Glutamatergic neuron (in vitro differentiated cells): ENCODE data around the gene MGMT. TPM values are rescaled to one million over a fixed set of nuclear protein-coding genes. Genes with fewer than 3 reads are reported as not detected.

Source experiments
- DNase-seq: peaks from one replicate; pipeline ENCODE4 v3.0.0; 2022
- H3K27ac Mint-ChIP-seq: one replicate; pipeline ENCODE4 v1.8.0; 2020; ENCODE audit warnings: mild to moderate bottlenecking, mixed read lengths, inconsistent platforms; ENCODE audit not compliant: unreplicated experiment
- H3K27me3 Mint-ChIP-seq: one replicate; pipeline ENCODE4 v1.8.0; 2020; ENCODE audit warnings: mild to moderate bottlenecking, moderate library complexity, mixed read lengths, inconsistent platforms; ENCODE audit not compliant: unreplicated experiment
- H3K36me3 Mint-ChIP-seq: one replicate; pipeline ENCODE4 v1.8.0; 2020; ENCODE audit warnings: mild to moderate bottlenecking, mixed read lengths, inconsistent platforms; ENCODE audit not compliant: unreplicated experiment
- H3K4me1 Mint-ChIP-seq: one replicate; pipeline ENCODE4 v1.8.0; 2020; ENCODE audit warnings: mild to moderate bottlenecking, low read depth, mixed read lengths, inconsistent platforms; ENCODE audit not compliant: unreplicated experiment
- H3K4me3 Mint-ChIP-seq: one replicate; pipeline ENCODE4 v1.8.0; 2020; ENCODE audit warnings: mild to moderate bottlenecking, mixed read lengths, inconsistent platforms; ENCODE audit not compliant: unreplicated experiment
- H3K9me3 Mint-ChIP-seq: one replicate; pipeline ENCODE4 v1.8.0; 2020; ENCODE audit warnings: mild to moderate bottlenecking, moderate library complexity, mixed read lengths, inconsistent platforms; ENCODE audit not compliant: unreplicated experiment
- total RNA-seq: library from RNA; stranded (reverse); fragmentation: NEBNext Ultra II Directional; extraction: Animal tissue kit (Norgen Biotek cat#: 25700); gene quantifications from one replicate; pipeline ENCODE4 v1.2.1, GENCODE V29; 2021; ENCODE audit not compliant: unreplicated experiment
- TF ChIP-seq, protein P1 (sequence below): fragments of 200-600 bp; sonication (generic); IDR thresholded peaks from one replicate; pipeline ENCODE4 v1.5.0; 2021; ENCODE audit not compliant: partially characterized antibody, unreplicated experiment

Gene MGMT
- total RNA-seq, 1 donor from 2014 or later = 15.9 TPM

DNA sequence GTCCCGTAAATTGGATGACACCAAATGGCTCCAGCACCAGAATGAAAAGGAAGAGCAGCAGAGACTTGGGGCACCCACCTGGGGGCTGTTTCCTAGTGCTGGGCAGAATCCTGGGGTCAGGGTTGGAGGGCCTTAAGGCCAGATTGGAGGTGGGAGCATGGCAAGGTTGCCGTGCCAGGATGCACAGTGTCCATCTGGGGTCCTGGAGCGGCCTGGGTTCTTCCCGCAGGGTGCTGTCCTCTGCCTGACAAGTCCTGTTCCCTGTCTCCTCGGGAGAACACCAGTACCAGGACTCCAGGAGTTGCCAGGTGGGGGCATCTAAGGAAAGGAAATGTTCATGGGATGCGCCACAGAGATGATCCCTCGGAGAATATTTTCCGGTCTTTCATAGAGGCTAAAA, 42.8 kb downstream of the MGMT start:
- Mint-ChIP-seq H3K4me1 (peaks cover 6% of the 10 kb centered on the region), H3K27ac (no peak overlapping the region)

DNA sequence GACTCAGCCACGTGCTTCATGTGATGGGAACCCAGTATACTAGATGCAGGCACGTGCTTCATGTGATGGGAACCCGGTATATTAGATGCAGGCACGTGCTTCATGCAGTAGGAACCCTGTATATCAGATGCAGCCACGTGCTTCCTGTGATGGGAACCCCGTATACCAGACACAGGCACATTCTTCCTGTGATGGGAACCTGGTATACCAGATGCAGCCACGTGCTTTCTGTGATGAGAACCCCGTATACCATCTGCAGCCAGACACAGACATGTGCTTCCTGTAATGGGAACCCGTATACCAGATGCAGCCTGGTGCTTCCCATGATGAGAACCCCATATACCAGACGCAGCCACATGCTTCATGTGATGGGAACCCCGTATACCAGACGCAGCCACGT, 44.0 kb downstream of the MGMT start:
- H3K27ac Mint-ChIP-seq = no peak overlapping the region
- H3K4me3 Mint-ChIP-seq = no peak overlapping the region
- H3K9me3 Mint-ChIP-seq = no peaks in the 10 kb centered on the region
- TF ChIP-seq, protein P1, sequence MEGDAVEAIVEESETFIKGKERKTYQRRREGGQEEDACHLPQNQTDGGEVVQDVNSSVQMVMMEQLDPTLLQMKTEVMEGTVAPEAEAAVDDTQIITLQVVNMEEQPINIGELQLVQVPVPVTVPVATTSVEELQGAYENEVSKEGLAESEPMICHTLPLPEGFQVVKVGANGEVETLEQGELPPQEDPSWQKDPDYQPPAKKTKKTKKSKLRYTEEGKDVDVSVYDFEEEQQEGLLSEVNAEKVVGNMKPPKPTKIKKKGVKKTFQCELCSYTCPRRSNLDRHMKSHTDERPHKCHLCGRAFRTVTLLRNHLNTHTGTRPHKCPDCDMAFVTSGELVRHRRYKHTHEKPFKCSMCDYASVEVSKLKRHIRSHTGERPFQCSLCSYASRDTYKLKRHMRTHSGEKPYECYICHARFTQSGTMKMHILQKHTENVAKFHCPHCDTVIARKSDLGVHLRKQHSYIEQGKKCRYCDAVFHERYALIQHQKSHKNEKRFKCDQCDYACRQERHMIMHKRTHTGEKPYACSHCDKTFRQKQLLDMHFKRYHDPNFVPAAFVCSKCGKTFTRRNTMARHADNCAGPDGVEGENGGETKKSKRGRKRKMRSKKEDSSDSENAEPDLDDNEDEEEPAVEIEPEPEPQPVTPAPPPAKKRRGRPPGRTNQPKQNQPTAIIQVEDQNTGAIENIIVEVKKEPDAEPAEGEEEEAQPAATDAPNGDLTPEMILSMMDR = no peak
- DNase-seq = no peak
- peaks cover 7% of the 10 kb centered on the region for H3K36me3 Mint-ChIP-seq
- H3K4me1 Mint-ChIP-seq = peaks cover 6% of the 10 kb centered on the region
- peaks cover 5% of the 10 kb centered on the region for H3K27me3 Mint-ChIP-seq

More for the DNA sequence above, 42.8 kb downstream of the MGMT start:
- DNase-seq = no peak
- Mint-ChIP-seq H3K27me3 (peaks cover 2% of the 10 kb centered on the region), H3K4me3 (no peak overlapping the region), H3K9me3 (no peaks in the 10 kb centered on the region), H3K36me3 (peaks cover 7% of the 10 kb centered on the region)
- TF ChIP-seq, protein P1 = no peak

DNA sequence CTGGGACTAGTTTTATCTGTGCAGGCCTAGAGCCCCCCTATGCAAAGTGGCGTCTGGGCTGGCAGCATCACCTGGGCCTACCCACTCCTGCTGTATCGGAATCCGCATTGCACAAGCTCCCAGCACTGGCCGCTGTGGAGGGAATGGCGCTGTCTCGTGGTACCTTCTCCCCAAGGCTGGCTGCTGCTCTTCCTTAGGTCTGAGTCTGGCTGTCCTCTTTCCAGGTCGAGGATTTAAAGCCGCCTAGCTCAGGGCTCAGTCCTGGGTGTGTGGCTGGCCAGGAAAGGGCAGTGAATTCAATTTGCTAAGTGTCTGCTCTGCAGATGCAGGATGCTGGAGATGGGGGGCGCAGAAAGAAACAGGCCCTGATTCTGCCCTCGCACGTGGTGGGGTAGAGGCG, 44.7 kb downstream of the MGMT start:
- Mint-ChIP-seq H3K4me1 (peaks cover 6% of the 10 kb centered on the region), H3K9me3 (no peaks in the 10 kb centered on the region), H3K27me3 (peaks cover 5% of the 10 kb centered on the region), H3K27ac (no peak overlapping the region), H3K36me3 (peaks cover 7% of the 10 kb centered on the region), H3K4me3 (no peak overlapping the region)
- DNase-seq = no peak
- TF ChIP-seq, protein P1 = no peak

DNA sequence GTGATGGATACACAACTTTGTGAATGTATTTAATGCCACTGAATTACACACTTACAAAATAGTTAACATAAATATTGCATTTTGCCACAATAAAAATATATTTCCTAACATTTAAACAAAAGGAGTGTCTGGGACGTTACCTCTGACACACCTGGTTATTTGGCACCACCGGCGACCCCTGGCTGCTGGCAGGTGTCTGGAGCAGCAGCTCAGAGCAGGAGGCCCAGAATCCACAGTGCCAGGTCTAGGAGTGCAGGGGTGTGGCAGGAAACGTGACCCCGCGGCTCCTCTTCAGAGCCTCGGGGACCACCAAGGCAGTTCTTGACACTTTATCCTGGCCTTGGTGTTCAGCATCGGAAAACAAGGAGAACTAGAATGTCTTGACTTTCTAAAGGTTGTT, 46.3 kb downstream of the MGMT start:
- TF ChIP-seq, protein P1 = no peak
- Mint-ChIP-seq H3K9me3 (no peaks in the 10 kb centered on the region), H3K4me1 (peaks cover 6% of the 10 kb centered on the region), H3K4me3 (no peak overlapping the region), H3K36me3 (peaks cover 7% of the 10 kb centered on the region), H3K27me3 (peaks cover 5% of the 10 kb centered on the region), H3K27ac (no peak overlapping the region)
- no peak for DNase-seq

DNA sequence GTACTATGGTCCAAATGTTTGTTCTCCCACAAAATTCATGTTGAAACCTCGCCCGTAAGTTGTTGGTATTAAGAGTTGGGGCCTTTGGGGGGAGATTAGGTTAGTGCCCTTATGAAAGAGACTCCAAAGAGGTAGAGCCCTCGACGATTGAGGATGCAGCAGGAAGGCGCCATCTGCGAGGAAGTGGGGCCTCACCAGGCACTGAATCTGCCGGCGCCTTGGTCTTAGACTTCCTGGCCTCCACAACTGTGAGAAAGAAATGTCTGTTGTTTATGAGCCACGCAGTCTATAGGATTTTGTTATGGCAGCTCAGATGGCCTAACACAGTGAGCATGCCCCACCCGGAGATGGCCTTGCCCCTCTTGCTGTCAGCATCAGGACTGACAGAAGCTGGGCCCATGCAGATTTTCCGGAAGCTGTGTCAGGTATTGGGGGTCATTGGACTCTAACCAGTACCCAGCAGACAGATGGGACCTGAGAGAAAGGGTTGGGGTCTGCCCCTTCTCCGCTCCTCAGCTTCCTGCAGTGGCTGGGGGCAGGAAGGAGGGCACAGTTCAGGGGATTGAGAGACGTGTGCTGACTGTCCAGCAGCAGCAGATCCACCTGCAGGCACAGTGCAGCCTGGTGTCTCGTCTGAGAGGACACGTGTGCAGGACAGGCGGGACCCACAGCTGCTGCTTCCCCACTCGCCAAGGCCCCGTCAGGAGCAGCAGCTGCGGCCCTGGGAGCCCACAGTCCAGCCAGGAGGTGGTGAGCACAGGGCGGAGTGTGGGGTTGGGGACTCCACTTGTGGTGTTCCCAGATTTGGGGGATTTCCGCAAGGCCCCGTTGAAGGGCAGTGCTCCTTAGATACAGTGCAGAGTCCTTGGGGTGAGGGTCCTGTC, 47.8 kb downstream of the MGMT start:
- H3K4me3 Mint-ChIP-seq = no peak overlapping the region

More for the DNA sequence above, 47.8 kb downstream of the MGMT start:
- TF ChIP-seq, protein P1 = no peak
- DNase-seq = no peak
- H3K9me3 Mint-ChIP-seq = peaks cover 3% of the 10 kb centered on the region
- peaks cover 5% of the 10 kb centered on the region for H3K27me3 Mint-ChIP-seq
- peaks cover 6% of the 10 kb centered on the region for H3K4me1 Mint-ChIP-seq
- no peak overlapping the region for H3K27ac Mint-ChIP-seq
- peaks cover 7% of the 10 kb centered on the region for H3K36me3 Mint-ChIP-seq
